Endothelial cell of umbilical vein (primary cell): ENCODE results near the gene COL4A2. TPM values are rescaled to one million over a fixed set of nuclear protein-coding genes. Genes with fewer than 3 reads are reported as not detected.

Experiments used
- BruUV-seq: library from RNA; stranded (reverse); fragments of 400-500 nt; replicated peaks from 2 replicates; lab custom pipeline; 2021; lab: Mats Ljungman, UMichigan
- CTCF ChIA-PET: fragments of 300-600, 350-600 bp; sonication (Branson Sonifier 250); formaldehyde crosslinking; loops from one replicate; lab custom pipeline; 2021; ENCODE audit warnings: antibody characterized with exemption, inconsistent platforms; lab: Charles Lee
- POLR2A ChIA-PET: fragments of 300-600, 350-600 bp; sonication (Branson Sonifier 250); formaldehyde crosslinking; loops from one replicate; lab custom pipeline; 2021; ENCODE audit warnings: antibody characterized with exemption, inconsistent platforms; lab: Charles Lee
- DNase-seq: peaks from one replicate; pipeline ENCODE4 v3.0.0-alpha.2; 2011; ENCODE audit warnings: low read depth, low spot score
- FAIRE-seq: peaks from 2 replicates; lab custom pipeline; 2011; peaks lifted over from hg19 to GRCh38; lab: Jason Lieb, UNC
- H2AFZ ChIP-seq: 2 replicates; pipeline ENCODE4 v1.6.0; 2012; ENCODE audit warnings: low read depth, low read length, control low read depth, inconsistent platforms
- H3K27ac ChIP-seq: 2 replicates; pipeline ENCODE4 v1.5.1; 2011; ENCODE audit warnings: low read depth, mild to moderate bottlenecking, control low read depth, low read length, moderate library complexity; ENCODE audit not compliant: insufficient read depth
- H3K27me3 ChIP-seq, 2 experiments: 2 replicates each; pipeline versions ENCODE4 v1.6.0 to v1.6.1; 2011; ENCODE audit warnings: low read length in 2 of 2, mixed read lengths in 1 of 2; ENCODE audit not compliant: control insufficient read depth in 2 of 2, insufficient read depth in 2 of 2
- H3K36me3 ChIP-seq, 2 experiments: 2 replicates in 1 of 2; 3 replicates in 1 of 2; pipeline ENCODE4 v1.5.1; 2011; ENCODE audit warnings: low read length in 2 of 2, mild to moderate bottlenecking in 1 of 2, moderate library complexity in 1 of 2; ENCODE audit not compliant: control insufficient read depth in 2 of 2, insufficient read depth in 2 of 2; ENCODE audit errors: extremely low read depth in 1 of 2
- H3K4me1 ChIP-seq: 3 replicates; pipeline ENCODE4 v1.5.1; 2011; ENCODE audit warnings: mild to moderate bottlenecking, low read length; ENCODE audit not compliant: control insufficient read depth, insufficient read depth; ENCODE audit errors: extremely low read depth
- H3K4me2 ChIP-seq: 2 replicates; pipeline ENCODE4 v1.6.1; 2011; ENCODE audit warnings: low read length, control low read depth, mixed read lengths; ENCODE audit not compliant: insufficient read depth
- H3K4me3 ChIP-seq, 3 experiments: fragments of 200-600 bp in 1 of 3; sonication (generic), shearing (Covaris generic) in 1 of 3; replicated peaks in 1 of 3; 2 replicates each; pipeline ENCODE4 v1.5.1; 2011 to 2016; ENCODE audit warnings: control low read depth in 3 of 3, low read length in 3 of 3, mild to moderate bottlenecking in 2 of 3, inconsistent platforms in 1 of 3, low read depth in 1 of 3, moderate library complexity in 1 of 3; ENCODE audit not compliant: insufficient read depth in 1 of 3
- H3K79me2 ChIP-seq: 2 replicates; pipeline ENCODE4 v1.6.0; 2012; ENCODE audit warnings: low read length, inconsistent platforms; ENCODE audit not compliant: control insufficient read depth, insufficient read depth
- H3K9ac ChIP-seq: replicated peaks from 2 replicates; pipeline ENCODE3; 2011; ENCODE audit warnings: low read length, control low read depth; ENCODE audit not compliant: insufficient read depth; ENCODE audit errors: extremely low read depth
- H3K9me1 ChIP-seq: replicated peaks from 3 replicates; pipeline ENCODE4 v1.6.0; 2011; ENCODE audit warnings: mild to moderate bottlenecking, low read length; ENCODE audit not compliant: control insufficient read depth, insufficient read depth; ENCODE audit errors: extremely low read depth
- H3K9me3 ChIP-seq: replicated peaks from 2 replicates; pipeline ENCODE4 v1.5.1; 2012; ENCODE audit warnings: low read length, inconsistent platforms; ENCODE audit not compliant: control insufficient read depth, insufficient read depth
- H4K20me1 ChIP-seq: replicated peaks from 2 replicates; pipeline ENCODE3; 2011; ENCODE audit warnings: mild to moderate bottlenecking, low read length; ENCODE audit not compliant: control insufficient read depth, insufficient read depth; ENCODE audit errors: extremely low read depth
- EZH2 ChIP-seq: IDR thresholded peaks from 2 replicates; pipeline ENCODE4 v1.6.1; 2012; ENCODE audit warnings: borderline replicate concordance, low read depth, mild to moderate bottlenecking, moderate library complexity, low read length, inconsistent platforms; ENCODE audit not compliant: severe bottlenecking
- FOS ChIP-seq: IDR thresholded peaks from 2 replicates; pipeline ENCODE4 v1.6.1; 2011; ENCODE audit warnings: mild to moderate bottlenecking, low read length, moderate library complexity, borderline replicate concordance; ENCODE audit not compliant: insufficient read depth
- GATA2 ChIP-seq: IDR thresholded peaks from 2 replicates; pipeline ENCODE4 v1.7.0; 2011; ENCODE audit warnings: low read depth, mild to moderate bottlenecking, moderate library complexity, mixed read lengths, low read length; ENCODE audit not compliant: insufficient read length, insufficient read depth
- JUN ChIP-seq: IDR thresholded peaks from 2 replicates; pipeline ENCODE4 v1.6.1; 2011; ENCODE audit warnings: borderline replicate concordance, low read depth; ENCODE audit not compliant: insufficient read length, insufficient read depth
- MYC ChIP-seq: IDR thresholded peaks from one replicate; pipeline ENCODE4 v1.6.1; 2011; ENCODE audit warnings: mild to moderate bottlenecking, low read depth, low read length
- POLR2A ChIP-seq: IDR thresholded peaks from 2 replicates; pipeline ENCODE4 v1.6.1; 2012; ENCODE audit warnings: low read depth, mild to moderate bottlenecking, control low read depth, low read length
- POLR2AphosphoS5 ChIP-seq: IDR thresholded peaks from 2 replicates; pipeline ENCODE4 v1.6.1; 2012; ENCODE audit warnings: low read depth, mild to moderate bottlenecking, control low read depth, low read length, moderate library complexity; ENCODE audit not compliant: insufficient read depth
- dilution Hi-C: fragments of 300-500 bp; cut with MboI; formaldehyde crosslinking; loops from one replicate; pipeline ENCODE4 v1.15.0; 2019; ENCODE audit warnings: low sequenced_read_pairs; ENCODE audit not compliant: extremely low pct_ligation_motif_present
- intact Hi-C: fragments of 100-400 bp; cut with micrococcal nuclease; formaldehyde crosslinking; loops from one replicate; pipeline ENCODE4 v1.10.0; 2022
- polyA plus RNA-seq, 4 experiments: library from polyadenylated mRNA; depleted of rRNA in 3 of 4; stranded (reverse) in 3 of 4; unstranded in 1 of 4; fragments of >200 nt; gene quantifications; 2 replicates each; pipeline versions ENCODE4 v1.2.1 to v1.2.3, GENCODE V29; 2011 to 2012; ENCODE audit warnings: missing spikeins in 1 of 4
- total RNA-seq: library from RNA; stranded (reverse); gene quantifications from 2 replicates; pipeline ENCODE4 v1.2.3, GENCODE V29; 2021
- TF ChIP-seq, protein P1 (sequence below): IDR thresholded peaks from 2 replicates; pipeline ENCODE4 v1.6.1; 2011; ENCODE audit not compliant: insufficient read depth, insufficient read length
- TF ChIP-seq, protein P2 (sequence below), 2 donors: IDR thresholded peaks; 1 replicate in 1 of 2; 2 replicates in 1 of 2; pipeline ENCODE4 v1.5.1; 2011; ENCODE audit warnings: low read length in 2 of 2, mild to moderate bottlenecking in 2 of 2, moderate library complexity in 2 of 2, control low read depth in 1 of 2, inconsistent platforms in 1 of 2, low read depth in 1 of 2; ENCODE audit not compliant: insufficient read depth in 1 of 2; ENCODE audit errors: extremely low read depth in 1 of 2

Gene COL4A2
- total and polyA plus RNA-seq, 2 donors (not counting 3 experiments of a cell fraction or from before 2014, with no cell fraction given) = 792 to 940 TPM

DNA sequence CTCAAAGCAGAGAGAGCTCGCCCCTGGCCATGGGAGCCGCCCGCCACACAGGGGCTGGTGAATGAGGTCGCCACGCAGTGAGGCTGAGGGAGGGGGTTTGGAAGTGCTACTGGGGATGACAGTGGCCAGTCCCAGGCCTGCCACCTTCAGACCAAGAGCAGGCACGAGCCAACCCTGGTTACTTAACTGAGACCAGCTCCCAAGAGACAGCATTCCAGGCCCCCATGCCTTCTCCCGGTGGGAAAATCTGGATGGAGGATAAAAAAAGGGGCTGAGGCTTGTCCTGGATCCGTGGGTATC, 211.1 kb downstream of the COL4A2 start:
- H3K27me3 ChIP-seq = no peaks in the 10 kb centered on the region
- H3K27ac ChIP-seq = no peak overlapping the region
- POLR2A ChIA-PET = no interaction called here
- no peaks in the 10 kb centered on the region for H3K9me3 ChIP-seq
- H4K20me1 ChIP-seq = no peaks in the 10 kb centered on the region
- no peak for DNase-seq
- H3K9me1 ChIP-seq = no peaks in the 10 kb centered on the region
- no peaks in the 10 kb centered on the region for H3K4me1 ChIP-seq
- no peak overlapping the region for H3K9ac ChIP-seq
- H3K4me3 ChIP-seq = no peak overlapping the region
- no peak overlapping the region for H2AFZ ChIP-seq
- dilution Hi-C loops (no loop called here), intact Hi-C loops (loop anchor here (1.0 kb wide), 1 partner anchor 43 kb away; no protein-coding TSS in a partner anchor)
- H3K4me2 ChIP-seq = no peak overlapping the region
- H3K36me3 ChIP-seq = peaks cover 1 to 4% of the 10 kb centered on the region in 2 experiments
- no peak for FAIRE-seq
- TF ChIP-seq, protein P1, sequence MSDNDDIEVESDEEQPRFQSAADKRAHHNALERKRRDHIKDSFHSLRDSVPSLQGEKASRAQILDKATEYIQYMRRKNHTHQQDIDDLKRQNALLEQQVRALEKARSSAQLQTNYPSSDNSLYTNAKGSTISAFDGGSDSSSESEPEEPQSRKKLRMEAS = no peak
- TF ChIP-seq EZH2 (no peak), POLR2A (no peak), JUN (no peak), GATA2 (no peak), POLR2AphosphoS5 (no peak), FOS (no peak), MYC (no peak)
- TF ChIP-seq, protein P2, sequence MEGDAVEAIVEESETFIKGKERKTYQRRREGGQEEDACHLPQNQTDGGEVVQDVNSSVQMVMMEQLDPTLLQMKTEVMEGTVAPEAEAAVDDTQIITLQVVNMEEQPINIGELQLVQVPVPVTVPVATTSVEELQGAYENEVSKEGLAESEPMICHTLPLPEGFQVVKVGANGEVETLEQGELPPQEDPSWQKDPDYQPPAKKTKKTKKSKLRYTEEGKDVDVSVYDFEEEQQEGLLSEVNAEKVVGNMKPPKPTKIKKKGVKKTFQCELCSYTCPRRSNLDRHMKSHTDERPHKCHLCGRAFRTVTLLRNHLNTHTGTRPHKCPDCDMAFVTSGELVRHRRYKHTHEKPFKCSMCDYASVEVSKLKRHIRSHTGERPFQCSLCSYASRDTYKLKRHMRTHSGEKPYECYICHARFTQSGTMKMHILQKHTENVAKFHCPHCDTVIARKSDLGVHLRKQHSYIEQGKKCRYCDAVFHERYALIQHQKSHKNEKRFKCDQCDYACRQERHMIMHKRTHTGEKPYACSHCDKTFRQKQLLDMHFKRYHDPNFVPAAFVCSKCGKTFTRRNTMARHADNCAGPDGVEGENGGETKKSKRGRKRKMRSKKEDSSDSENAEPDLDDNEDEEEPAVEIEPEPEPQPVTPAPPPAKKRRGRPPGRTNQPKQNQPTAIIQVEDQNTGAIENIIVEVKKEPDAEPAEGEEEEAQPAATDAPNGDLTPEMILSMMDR (IDR thresholded peaks at IDR 0.05; ENCODE audit: extremely low read depth in 1 of 2, insufficient read depth in 1 of 2, low read depth in 1 of 2, low read length in 2 of 2) = no peak
- no TSS peak for BruUV-seq
- no peaks in the 10 kb centered on the region for H3K79me2 ChIP-seq
- CTCF ChIA-PET = interaction anchor here (1.0 to 1.4 kb wide), 2 partner anchors 9 to 13 kb away, joined by 3 to 5 read pairs; no protein-coding TSS in a partner anchor
